GM12891 (cell line): ENCODE measurements around the gene ACAD10. TPM values are rescaled to one million over a fixed set of nuclear protein-coding genes. Genes with fewer than 3 reads are reported as not detected.
"Not testable (repeated sequence)": the region's sequence is repeated elsewhere in the genome, so short reads cannot be mapped to it uniquely, and the experiment has no call there.

ENCODE experiments used
- DNase-seq: peaks from one replicate; pipeline ENCODE4 v3.0.0; 2011; ENCODE audit warnings: low spot score; ENCODE audit not compliant: insufficient read length
- FAIRE-seq: peaks from 2 replicates; lab custom pipeline; 2011; peaks lifted over from hg19 to GRCh38; lab: Jason Lieb, UNC
- PAX5 ChIP-seq: IDR thresholded peaks from 2 replicates; pipeline ENCODE4 v1.6.1; 2011; ENCODE audit warnings: low read length, moderate library complexity, mild to moderate bottlenecking; ENCODE audit not compliant: insufficient read depth, severe bottlenecking
- POLR2A ChIP-seq: IDR thresholded peaks from 2 replicates; pipeline ENCODE4 v1.6.1; 2011; ENCODE audit warnings: low read depth, low read length, control low read depth
- POLR2AphosphoS5 ChIP-seq: IDR thresholded peaks from 2 replicates; pipeline ENCODE4 v1.6.1; 2011; ENCODE audit warnings: low read depth, low read length, control low read depth
- POU2F2 ChIP-seq: IDR thresholded peaks from 2 replicates; pipeline ENCODE4 v1.6.1; 2011; ENCODE audit warnings: low read depth, mild to moderate bottlenecking, control low read depth, low read length, moderate library complexity
- SPI1 ChIP-seq: IDR thresholded peaks from 2 replicates; pipeline ENCODE4 v1.6.1; 2011; ENCODE audit warnings: low read depth, low read length, control low read depth
- TAF1 ChIP-seq: IDR thresholded peaks from 2 replicates; pipeline ENCODE4 v1.6.1; 2011; ENCODE audit warnings: low read depth, low read length, control low read depth
- polyA plus RNA-seq: library from polyadenylated mRNA; unstranded; fragments of >200 nt; gene quantifications from one replicate; pipeline ENCODE4 v1.2.1, GENCODE V29; 2012; ENCODE audit warnings: low read depth, missing spikeins, inconsistent platforms; ENCODE audit not compliant: missing spikeins

The ACAD10 gene
- 11.8 TPM for polyA plus RNA-seq

DNA sequence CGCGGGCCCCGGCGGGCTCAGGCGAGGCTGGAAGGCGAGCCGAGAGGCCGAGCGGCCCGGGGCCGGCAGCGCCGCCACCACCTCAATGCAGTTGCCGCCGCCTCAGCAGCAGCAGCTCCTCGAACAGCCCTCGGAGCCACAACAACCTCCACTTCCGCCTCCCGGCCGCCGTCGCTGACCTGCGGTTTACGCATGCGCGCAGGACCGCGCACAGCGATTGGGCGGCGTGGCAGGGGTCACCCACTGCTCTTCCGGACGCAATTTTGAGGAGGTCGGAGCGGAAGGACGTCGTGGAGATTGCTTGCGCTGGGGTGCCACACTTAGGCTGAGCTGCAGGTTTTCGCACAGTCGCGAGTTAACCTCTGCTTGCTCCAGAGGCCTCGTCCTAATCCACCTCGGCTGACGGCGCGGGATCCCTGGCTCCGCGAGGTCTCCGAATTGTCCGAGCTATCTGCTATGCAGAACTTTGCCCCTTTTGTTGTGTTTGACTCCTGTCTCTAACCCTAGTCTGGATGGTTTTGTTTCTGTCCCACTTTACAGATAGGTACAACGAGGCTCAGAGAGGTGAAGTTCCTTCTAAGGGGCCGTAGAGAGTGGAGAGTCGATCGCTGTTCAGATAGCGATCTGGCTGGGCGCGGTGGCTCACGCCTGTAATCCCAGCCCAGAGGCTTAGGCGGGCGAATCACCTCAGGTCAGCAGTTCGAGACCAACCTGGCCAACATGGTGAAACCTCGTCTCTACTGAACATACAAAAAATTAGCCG lies at the start of gene ACAD10, which contains the start of gene BRAP:
Gene ACAD10, plus strand, starts transcription at position 243 of the 763 bp plus-strand sequence. CDS start 6,657 bp downstream, outside the sequence.
Gene BRAP, minus strand, starts transcription at position 146 of the 763 bp plus-strand sequence. CDS start 164 bp downstream, outside the sequence.
- DNase-seq (peak; percentile 94), FAIRE-seq (peak; percentile 99)
- TF ChIP-seq POLR2AphosphoS5: peak; percentile 98
- peak; percentile 98 for TF ChIP-seq POLR2A
- peak; percentile 55 for TF ChIP-seq SPI1
- no peak for TF ChIP-seq PAX5
- TF ChIP-seq TAF1: peak; percentile 92
- TF ChIP-seq POU2F2: peak; percentile 90

DNA sequence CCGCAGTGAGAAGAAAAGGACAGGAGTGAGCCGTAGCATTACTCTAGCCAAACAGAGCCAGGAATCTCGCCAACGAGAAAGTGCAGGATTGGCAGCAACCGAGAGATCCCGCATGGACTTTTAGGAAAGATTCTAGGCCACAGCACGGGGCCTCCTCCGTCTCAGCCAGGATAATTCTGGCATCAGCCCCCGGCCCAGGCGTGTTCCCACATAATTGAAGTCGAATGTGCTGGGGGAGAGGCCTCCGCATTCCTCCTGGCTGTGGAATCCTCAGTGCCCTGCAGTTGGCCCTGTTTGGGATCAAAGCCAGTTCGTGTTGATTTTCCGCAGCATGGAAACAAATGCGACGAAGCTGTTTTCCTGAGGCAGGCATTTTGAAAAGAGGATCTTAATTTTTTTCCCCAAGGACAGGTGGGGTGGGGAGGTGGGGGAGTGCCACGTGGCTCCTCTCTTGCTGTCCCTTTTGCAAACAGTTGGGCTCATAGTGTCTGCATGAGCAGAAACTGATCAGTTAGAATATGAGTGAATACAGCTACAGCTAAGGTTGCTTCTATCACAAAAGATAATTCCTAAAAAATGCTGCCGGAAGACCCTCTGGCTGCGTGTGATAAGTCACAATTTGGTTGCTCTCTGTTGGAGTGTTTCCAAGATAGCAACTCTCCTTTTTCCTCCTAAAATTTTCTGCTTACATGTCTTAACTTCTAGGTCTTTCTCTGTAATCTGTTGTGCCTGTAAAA lies 49.5 kb upstream of the ACAD10 start:
- FAIRE-seq (no peak), DNase-seq (no peak)
- TF ChIP-seq SPI1 (no peak), PAX5 (no peak), TAF1 (no peak), POU2F2 (no peak), POLR2A (no peak), POLR2AphosphoS5 (no peak)

DNA sequence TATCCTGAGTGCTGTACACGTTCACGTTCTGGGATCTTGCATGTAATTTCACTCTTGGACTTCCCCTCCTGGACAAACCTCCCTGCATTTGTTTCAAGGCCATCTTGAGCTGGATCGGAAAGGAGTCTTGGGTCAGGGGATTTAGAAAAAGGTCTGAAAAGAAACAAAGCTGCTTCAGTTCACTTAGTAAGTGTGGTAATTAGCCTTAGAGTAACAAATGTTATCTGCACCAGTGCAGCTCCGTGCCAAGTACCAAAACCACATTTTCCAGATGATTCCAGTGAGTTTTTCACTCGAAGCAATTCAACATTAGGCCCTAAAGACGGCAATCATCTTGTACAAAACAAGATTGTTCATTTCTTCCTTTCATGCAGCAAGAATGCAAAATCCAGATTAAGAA lies 47.3 kb upstream of the ACAD10 start:
- TF ChIP-seq POU2F2: no peak
- no peak for TF ChIP-seq SPI1
- no peak for TF ChIP-seq POLR2AphosphoS5
- TF ChIP-seq PAX5: no peak
- TF ChIP-seq TAF1: no peak
- no peak for TF ChIP-seq POLR2A
- DNase-seq (no peak), FAIRE-seq (no peak)

DNA sequence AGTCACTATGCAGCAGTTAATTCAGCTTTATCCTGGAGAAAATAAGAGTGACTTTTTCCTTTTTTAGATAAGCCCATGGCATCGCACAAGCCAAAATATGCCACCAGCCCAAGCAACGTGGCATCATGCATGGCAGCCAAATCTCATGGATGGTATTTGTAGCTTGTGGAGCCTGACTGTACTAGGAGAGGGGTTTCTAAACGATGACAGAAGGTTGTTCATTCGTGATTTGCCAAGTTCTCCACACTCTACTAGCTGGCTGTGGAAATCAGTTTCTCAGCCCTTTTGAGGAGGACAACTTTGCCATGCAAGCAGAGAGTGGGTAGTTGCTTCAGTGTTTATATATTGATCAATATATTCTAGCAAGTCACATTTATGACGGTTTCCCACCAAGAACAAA lies 45.3 kb upstream of the ACAD10 start:
- no peak for DNase-seq
- FAIRE-seq: no peak
- TF ChIP-seq POLR2A (no peak), SPI1 (no peak)

DNA sequence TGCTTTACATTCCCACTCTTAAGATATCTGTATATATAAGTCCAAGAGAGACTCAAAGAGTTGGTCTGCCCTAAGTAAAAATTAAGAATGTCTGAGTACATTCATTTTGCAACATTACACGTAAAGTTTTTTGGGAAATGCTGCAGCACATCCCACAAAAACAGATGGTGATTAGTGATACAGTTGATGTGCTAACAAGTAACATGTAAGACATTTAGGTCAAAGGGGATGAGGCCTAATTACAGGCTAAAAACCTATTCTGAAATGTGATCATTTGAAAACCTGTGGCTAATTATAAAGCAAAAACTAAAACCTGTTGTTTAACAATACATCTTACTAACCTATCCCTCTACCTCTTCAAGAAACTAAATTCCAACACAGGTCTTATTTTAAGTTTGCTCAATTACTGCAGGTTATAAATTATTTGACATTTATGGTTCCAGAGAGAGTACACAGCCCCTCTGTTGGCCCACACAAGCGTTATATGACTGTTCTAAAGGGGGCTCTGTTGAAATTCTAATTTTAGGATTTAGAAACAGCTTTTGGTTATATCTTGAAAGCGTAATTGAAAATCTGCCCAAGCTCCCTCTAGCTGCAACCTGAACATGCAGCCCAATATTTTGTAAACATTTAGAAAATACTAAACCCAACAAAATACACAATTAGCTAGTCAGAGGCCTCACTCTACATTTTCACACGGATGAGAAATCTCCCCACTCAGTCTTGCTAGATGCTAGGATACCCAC lies 43.0 kb upstream of the ACAD10 start:
- FAIRE-seq (no peak), DNase-seq (no peak)
- TF ChIP-seq POU2F2 (no peak), POLR2AphosphoS5 (no peak), SPI1 (no peak), PAX5 (no peak), TAF1 (no peak)

DNA sequence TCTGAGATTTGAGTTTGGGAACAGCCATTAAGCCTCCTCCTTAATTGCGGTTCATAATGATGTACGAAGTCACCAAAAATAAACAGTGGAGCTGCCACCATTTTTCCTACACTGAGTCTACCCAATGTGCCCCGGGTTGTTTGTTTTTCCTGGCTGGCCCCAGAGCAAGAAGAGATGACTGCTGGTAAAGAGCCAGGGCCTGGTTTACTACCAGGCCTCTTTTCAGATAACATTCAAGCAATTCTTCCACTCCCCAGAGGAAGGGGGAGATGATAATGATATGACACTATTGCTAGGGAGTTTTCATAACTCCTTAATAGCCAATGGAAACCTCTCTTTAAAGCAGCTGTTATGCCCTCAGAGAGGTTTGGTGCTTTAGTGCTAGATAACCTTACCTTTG lies 42.4 kb upstream of the ACAD10 start:
- TF ChIP-seq PAX5 (no peak), SPI1 (no peak), POU2F2 (no peak), POLR2AphosphoS5 (no peak), POLR2A (no peak), TAF1 (no peak)
- no peak for DNase-seq
- no peak for FAIRE-seq

DNA sequence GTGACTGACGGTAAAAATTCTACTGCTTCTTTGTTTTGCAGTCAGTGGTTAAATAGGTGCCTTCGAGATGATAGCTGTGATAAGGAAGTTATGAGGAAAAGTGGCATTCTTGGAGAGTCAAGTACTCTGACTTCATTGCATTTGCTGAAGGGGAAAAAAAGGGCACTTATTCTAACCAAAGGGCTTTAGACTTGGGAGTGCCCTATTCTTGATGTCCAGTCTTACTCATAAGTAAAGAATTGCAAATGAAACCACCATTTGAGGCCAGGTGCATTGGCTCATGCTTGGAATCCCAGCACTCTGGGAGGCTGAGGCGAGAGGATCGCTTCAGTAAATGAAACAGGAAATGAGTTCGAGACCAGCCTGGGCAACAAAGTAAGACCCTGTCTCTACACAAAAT lies 40.4 kb upstream of the ACAD10 start:
- no peak for DNase-seq
- TF ChIP-seq POU2F2 (no peak), PAX5 (no peak), SPI1 (no peak), TAF1 (no peak), POLR2A (no peak), POLR2AphosphoS5 (no peak)
- FAIRE-seq: no peak

DNA sequence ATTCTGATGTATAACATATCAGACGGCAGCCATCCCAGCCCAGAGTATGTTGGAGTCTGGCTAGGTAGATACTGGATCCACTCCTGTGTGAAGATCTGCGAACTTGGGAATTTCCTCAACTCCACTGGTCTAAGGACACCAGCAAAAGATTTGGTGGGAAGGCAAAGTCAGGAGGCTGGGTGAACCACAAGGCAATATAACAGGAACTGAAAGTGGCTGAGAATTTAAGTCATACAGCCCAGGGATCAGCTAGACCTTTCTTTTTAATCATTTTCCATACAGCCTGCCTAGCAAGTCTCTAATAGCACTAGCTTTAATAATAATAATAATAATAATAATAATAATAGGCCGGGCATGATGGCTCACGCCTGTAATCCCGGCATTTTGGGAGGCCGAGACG lies 34.9 kb upstream of the ACAD10 start:
- no peak for FAIRE-seq
- DNase-seq: no peak
- TF ChIP-seq POLR2AphosphoS5 (no peak), SPI1 (peak; percentile 92), PAX5 (no peak), TAF1 (no peak), POU2F2 (no peak), POLR2A (no peak)

DNA sequence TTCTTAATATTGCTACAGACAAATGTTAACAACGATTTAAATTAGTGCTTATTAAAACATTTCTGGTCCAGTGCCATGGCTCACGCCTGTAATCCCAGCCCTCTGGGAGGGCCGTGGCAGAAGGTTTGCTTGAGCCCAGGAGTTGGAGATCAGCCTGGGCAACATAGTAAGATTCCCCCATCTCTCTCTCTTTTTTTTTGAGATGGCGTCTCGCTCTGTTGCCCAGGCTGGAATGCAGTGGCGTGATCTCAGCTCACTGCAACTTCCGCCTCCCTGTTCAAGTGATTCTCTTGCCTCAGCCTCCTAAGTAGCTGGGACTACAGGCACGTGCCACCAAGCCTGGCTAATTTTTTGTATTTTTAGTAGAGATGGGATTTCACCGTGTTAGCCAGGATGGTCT lies 33.3 kb upstream of the ACAD10 start:
- DNase-seq, FAIRE-seq: not testable (repeated sequence)
